ENCODE results near the gene PRTFDC1.
A peak's percentile ranks its signal among the peaks of the same experiment; 100 is the strongest.
"Not testable (repeated sequence)": the region's sequence is repeated elsewhere in the genome, so short reads cannot be mapped to it uniquely, and the experiment has no call there.

Gene PRTFDC1

GRCh38 chr10:24926557-24926956, 25.8 kb downstream of the PRTFDC1 start:
- in situ Hi-C loops (cut with MboI; ENCODE audit: low sequenced_read_pairs, unreplicated experiment): no loop called here
- TF ChIP-seq CTCF (IDR thresholded peaks at IDR 0.05; ENCODE audit: borderline replicate concordance, control extremely low read depth, extremely low read depth, insufficient read depth, missing control alignments): no peak
- DNase-seq (ENCODE audit: low spot score): no peak

- no peak for DNase-seq (ENCODE audit: low spot score)
- in situ Hi-C loops (cut with MboI; ENCODE audit: low sequenced_read_pairs, unreplicated experiment): no loop called here
- no peak for TF ChIP-seq CTCF (IDR thresholded peaks at IDR 0.05; ENCODE audit: borderline replicate concordance, control extremely low read depth, extremely low read depth, insufficient read depth, missing control alignments)
These were observed 26.6 kb downstream of the PRTFDC1 start for GRCh38 chr10:24925799-24926198.

GRCh38 chr10:24924483-24924882, 27.9 kb downstream of the PRTFDC1 start:
- DNase-seq (ENCODE audit: low spot score); in situ Hi-C loops (cut with MboI; ENCODE audit: low sequenced_read_pairs, unreplicated experiment): not testable (repeated sequence)

GRCh38 chr10:24922222-24922868, 30.1 kb downstream of the PRTFDC1 start:
- in situ Hi-C loops (cut with MboI; ENCODE audit: low sequenced_read_pairs, unreplicated experiment); DNase-seq (ENCODE audit: low spot score): not testable (repeated sequence)

GRCh38 chr10:24920907-24921881, 31.2 kb downstream of the PRTFDC1 start:
- in situ Hi-C loops (cut with MboI; ENCODE audit: low sequenced_read_pairs, unreplicated experiment): no loop called here
- TF ChIP-seq CTCF (IDR thresholded peaks at IDR 0.05; ENCODE audit: borderline replicate concordance, control extremely low read depth, extremely low read depth, insufficient read depth, missing control alignments): no peak
- peak; percentile 43 for DNase-seq (ENCODE audit: low spot score)

GRCh38 chr10:24920192-24920591, 32.2 kb downstream of the PRTFDC1 start:
- in situ Hi-C loops (cut with MboI; ENCODE audit: low sequenced_read_pairs, unreplicated experiment); DNase-seq (ENCODE audit: low spot score): not testable (repeated sequence)

- DNase-seq (ENCODE audit: low spot score); in situ Hi-C loops (cut with MboI; ENCODE audit: low sequenced_read_pairs, unreplicated experiment): not testable (repeated sequence)
These were observed 32.8 kb downstream of the PRTFDC1 start for GRCh38 chr10:24919629-24920028.

- no peak for DNase-seq (ENCODE audit: low spot score)
- in situ Hi-C loops (cut with MboI; ENCODE audit: low sequenced_read_pairs, unreplicated experiment): no loop called here
- no peak for TF ChIP-seq CTCF (IDR thresholded peaks at IDR 0.05; ENCODE audit: borderline replicate concordance, control extremely low read depth, extremely low read depth, insufficient read depth, missing control alignments)
These were observed 34.4 kb downstream of the PRTFDC1 start for GRCh38 chr10:24917979-24918378.
